Stomach (tissue), 4 donors: ENCODE results near the gene LGR4.

Source experiments
- POLR2AphosphoS5 ChIP-seq, 3 donors: sonication (generic); formaldehyde crosslinking; IDR thresholded peaks; one replicate each; pipeline ENCODE4 v1.6.1; 2016; ENCODE audit warnings: antibody characterized with exemption in 3 of 3
- TF ChIP-seq, protein P1 (sequence below), 7 experiments: fragments of 450-650 bp in 4 of 7; fragments of 200-600 bp in 3 of 7; sonication (generic) in 3 of 7; IDR thresholded peaks; one replicate each; pipeline ENCODE4 v1.5.1; 2016 to 2019; ENCODE audit warnings: antibody characterized with exemption in 7 of 7, control low read depth in 2 of 7, mild to moderate bottlenecking in 1 of 7

DNA sequence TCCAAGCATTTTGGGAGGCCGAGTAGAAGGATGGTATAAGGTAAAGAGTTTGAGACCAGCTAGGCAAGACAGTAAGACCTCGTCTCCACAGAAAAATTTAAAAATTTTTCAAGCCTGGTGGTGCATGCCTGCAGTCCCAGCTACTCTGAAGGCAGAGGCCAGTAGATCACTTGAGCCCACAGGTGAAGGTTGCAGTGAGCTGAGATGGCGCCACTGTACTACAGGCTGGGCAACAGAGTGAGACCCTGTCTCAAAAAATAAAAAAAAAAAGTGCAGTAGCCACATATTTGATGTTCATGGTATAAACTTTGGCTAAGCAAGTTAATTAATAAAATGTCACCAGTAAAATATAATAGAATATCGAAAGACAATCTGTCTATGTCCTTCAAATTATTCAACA, 27.0 kb downstream of the LGR4 start:
- TF ChIP-seq, protein P1, sequence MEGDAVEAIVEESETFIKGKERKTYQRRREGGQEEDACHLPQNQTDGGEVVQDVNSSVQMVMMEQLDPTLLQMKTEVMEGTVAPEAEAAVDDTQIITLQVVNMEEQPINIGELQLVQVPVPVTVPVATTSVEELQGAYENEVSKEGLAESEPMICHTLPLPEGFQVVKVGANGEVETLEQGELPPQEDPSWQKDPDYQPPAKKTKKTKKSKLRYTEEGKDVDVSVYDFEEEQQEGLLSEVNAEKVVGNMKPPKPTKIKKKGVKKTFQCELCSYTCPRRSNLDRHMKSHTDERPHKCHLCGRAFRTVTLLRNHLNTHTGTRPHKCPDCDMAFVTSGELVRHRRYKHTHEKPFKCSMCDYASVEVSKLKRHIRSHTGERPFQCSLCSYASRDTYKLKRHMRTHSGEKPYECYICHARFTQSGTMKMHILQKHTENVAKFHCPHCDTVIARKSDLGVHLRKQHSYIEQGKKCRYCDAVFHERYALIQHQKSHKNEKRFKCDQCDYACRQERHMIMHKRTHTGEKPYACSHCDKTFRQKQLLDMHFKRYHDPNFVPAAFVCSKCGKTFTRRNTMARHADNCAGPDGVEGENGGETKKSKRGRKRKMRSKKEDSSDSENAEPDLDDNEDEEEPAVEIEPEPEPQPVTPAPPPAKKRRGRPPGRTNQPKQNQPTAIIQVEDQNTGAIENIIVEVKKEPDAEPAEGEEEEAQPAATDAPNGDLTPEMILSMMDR (IDR thresholded peaks at IDR 0.05), result no peak
- no peak for TF ChIP-seq POLR2AphosphoS5 (IDR thresholded peaks at IDR 0.05)
